GM19467 (cell line): ENCODE results near the gene GEMIN4.
"Not testable (repeated sequence)": the region's sequence is repeated elsewhere in the genome, so short reads cannot be mapped to it uniquely, and the experiment has no call there.

Experiments
- ATAC-seq: cut with Tn5 transposase; IDR thresholded peaks from one replicate; pipeline ENCODE4 v1.9.1; 2021; ENCODE audit warnings: mild to moderate bottlenecking, moderate library complexity; ENCODE audit not compliant: unreplicated experiment

The GEMIN4 gene

GRCh38 chr17:704111-704864, 47.8 kb downstream of the GEMIN4 start:
- ATAC-seq: no peak

- no peak for ATAC-seq
Measured at GRCh38 chr17:703081-703875, 48.8 kb downstream of the GEMIN4 start.

GRCh38 chr17:700504-701094, 51.5 kb downstream of the GEMIN4 start:
- no peak for ATAC-seq

GRCh38 chr17:699345-699744, 52.7 kb downstream of the GEMIN4 start:
- no peak for ATAC-seq

DNA sequence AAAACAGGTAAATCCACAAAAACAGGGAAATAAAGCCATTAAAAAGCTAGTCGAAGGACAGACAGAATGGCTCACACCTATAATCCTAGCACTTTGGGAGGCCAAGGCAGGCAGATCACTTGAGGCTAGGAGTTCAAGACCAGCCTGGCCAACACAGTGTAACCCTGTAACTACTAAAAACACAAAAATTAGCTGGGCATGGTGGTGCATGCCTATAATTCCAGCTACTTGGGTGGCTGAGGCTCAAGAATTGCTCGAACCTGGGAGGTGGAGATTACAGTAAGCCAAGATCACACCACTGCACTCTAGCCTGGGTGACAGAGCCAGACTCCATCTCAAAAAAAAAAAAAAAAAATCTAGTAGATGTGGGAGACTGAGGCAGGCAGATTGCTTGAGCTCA, 54.0 kb downstream of the GEMIN4 start:
- ATAC-seq: not testable (repeated sequence)

DNA sequence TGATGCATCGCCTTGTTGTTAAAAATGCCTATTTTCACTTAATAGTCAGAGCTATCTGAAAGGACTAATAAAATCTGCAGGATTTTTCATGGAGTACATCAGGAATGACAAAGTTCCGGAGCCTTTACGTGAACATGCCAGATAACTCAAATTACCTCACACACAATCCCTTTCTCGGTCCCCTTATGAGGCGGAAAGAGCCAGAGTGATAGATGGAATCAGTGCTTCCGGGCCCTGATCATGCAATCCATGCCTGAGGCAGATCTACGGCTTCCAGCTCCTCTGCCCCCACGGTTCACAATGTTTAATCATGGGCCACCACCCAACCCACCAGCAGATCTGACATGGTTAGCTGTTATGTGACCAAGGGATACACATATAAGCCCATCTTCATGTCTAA, 54.4 kb downstream of the GEMIN4 start:
- no peak for ATAC-seq

- ATAC-seq: no peak
Measured at GRCh38 chr17:696369-696768, 55.7 kb downstream of the GEMIN4 start.
